NT2/D1 (cell line): Measurements from ENCODE around the gene ETDA.

Source experiments
- DNase-seq: peaks from one replicate; pipeline ENCODE4 v3.0.0-alpha.2; 2011; ENCODE audit warnings: low read depth, low spot score
- H3K27me3 ChIP-seq: 2 replicates; pipeline ENCODE4 v1.6.0; 2011; ENCODE audit warnings: mild to moderate bottlenecking; ENCODE audit not compliant: insufficient read length, insufficient read depth
- H3K36me3 ChIP-seq: 2 replicates; pipeline ENCODE4 v1.6.1; 2011; ENCODE audit warnings: mild to moderate bottlenecking, low read length, mixed read lengths; ENCODE audit not compliant: insufficient read depth, insufficient read length
- H3K4me1 ChIP-seq: 2 replicates; pipeline ENCODE4 v1.5.1; 2011; ENCODE audit not compliant: insufficient read depth, insufficient read length
- H3K4me3 ChIP-seq: 2 replicates; pipeline ENCODE4 v1.5.1; 2011; ENCODE audit warnings: low read depth; ENCODE audit not compliant: insufficient read length
- H3K9ac ChIP-seq: 2 replicates; pipeline ENCODE4 v1.6.0; 2011; ENCODE audit warnings: low read depth; ENCODE audit not compliant: insufficient read length
- H3K9me3 ChIP-seq: 2 replicates; pipeline ENCODE4 v1.5.1; 2011; ENCODE audit warnings: mild to moderate bottlenecking, low read length; ENCODE audit not compliant: insufficient read depth
- SUZ12 ChIP-seq: IDR thresholded peaks from 2 replicates; pipeline ENCODE4 v1.6.1; 2011; ENCODE audit not compliant: insufficient read length, insufficient read depth; ENCODE audit errors: extremely low read depth
- YY1 ChIP-seq: IDR thresholded peaks from 2 replicates; pipeline ENCODE4 v1.6.1; 2011; ENCODE audit not compliant: insufficient read length, insufficient read depth
- ZNF274 ChIP-seq: IDR thresholded peaks from 2 replicates; pipeline ENCODE4 v1.6.1; 2011; ENCODE audit warnings: mild to moderate bottlenecking, low read depth, low read length

ETDA gene

GRCh38 chrX:135264206-135264605 lies 12.3 kb downstream of the ETDA start:
- no peak overlapping the region for H3K4me3 ChIP-seq
- H3K9ac ChIP-seq, result no peak overlapping the region
- no peaks in the 10 kb centered on the region for H3K36me3 ChIP-seq
- no peaks in the 10 kb centered on the region for H3K9me3 ChIP-seq
- no peaks in the 10 kb centered on the region for H3K4me1 ChIP-seq
- no peak for DNase-seq
- no peak for TF ChIP-seq SUZ12
- TF ChIP-seq YY1, result no peak
- TF ChIP-seq ZNF274, result no peak
- no peaks in the 10 kb centered on the region for H3K27me3 ChIP-seq

GRCh38 chrX:135273162-135273561 lies 21.3 kb downstream of the ETDA start:
- Histone ChIP-seq H3K9me3 (no peaks in the 10 kb centered on the region; the same call in 1 of the 2 replicates), H3K36me3 (no peaks in the 10 kb centered on the region), H3K9ac (no peak overlapping the region), H3K4me3 (no peak overlapping the region), H3K4me1 (no peaks in the 10 kb centered on the region), H3K27me3 (no peaks in the 10 kb centered on the region)
- DNase-seq, result no peak
- no peak for TF ChIP-seq SUZ12
- TF ChIP-seq ZNF274, result no peak
- TF ChIP-seq YY1, result no peak

GRCh38 chrX:135275973-135276372 lies 24.1 kb downstream of the ETDA start:
- Histone ChIP-seq H3K4me3 (no peak overlapping the region), H3K4me1 (no peaks in the 10 kb centered on the region), H3K36me3 (no peaks in the 10 kb centered on the region), H3K27me3 (no peaks in the 10 kb centered on the region), H3K9me3 (no peaks in the 10 kb centered on the region; the same call in 1 of the 2 replicates), H3K9ac (no peak overlapping the region)
- DNase-seq, result no peak
- no peak for TF ChIP-seq ZNF274
- TF ChIP-seq SUZ12, result no peak
- no peak for TF ChIP-seq YY1

- Histone ChIP-seq H3K9me3 (peaks cover 28% of the 10 kb centered on the region), H3K4me3 (no peak overlapping the region), H3K4me1 (no peaks in the 10 kb centered on the region), H3K9ac (no peak overlapping the region), H3K36me3 (no peaks in the 10 kb centered on the region), H3K27me3 (no peaks in the 10 kb centered on the region)
- no peak for DNase-seq
- TF ChIP-seq SUZ12, result no peak
- TF ChIP-seq ZNF274, result no peak
- no peak for TF ChIP-seq YY1
Measured at GRCh38 chrX:135287266-135287823, 35.5 kb downstream of the ETDA start.

- H3K9me3 ChIP-seq, result no peaks in the 10 kb centered on the region
- no peak overlapping the region for H3K9ac ChIP-seq
- TF ChIP-seq SUZ12 (no peak), YY1 (no peak), ZNF274 (no peak)
- no peak overlapping the region for H3K4me3 ChIP-seq
- no peaks in the 10 kb centered on the region for H3K36me3 ChIP-seq
- no peaks in the 10 kb centered on the region for H3K27me3 ChIP-seq
- no peaks in the 10 kb centered on the region for H3K4me1 ChIP-seq
- no peak for DNase-seq
Measured at GRCh38 chrX:135295238-135295943, 43.5 kb downstream of the ETDA start.

GRCh38 chrX:135295944-135296305 lies 44.1 kb downstream of the ETDA start:
- Histone ChIP-seq H3K9ac (no peak overlapping the region), H3K27me3 (no peaks in the 10 kb centered on the region), H3K36me3 (no peaks in the 10 kb centered on the region), H3K4me1 (no peaks in the 10 kb centered on the region), H3K4me3 (no peak overlapping the region), H3K9me3 (no peaks in the 10 kb centered on the region)
- no peak for DNase-seq
- TF ChIP-seq SUZ12, result no peak
- no peak for TF ChIP-seq ZNF274
- no peak for TF ChIP-seq YY1

- H3K4me3 ChIP-seq, result no peak overlapping the region
- no peaks in the 10 kb centered on the region for H3K9me3 ChIP-seq
- H3K36me3 ChIP-seq, result no peaks in the 10 kb centered on the region
- no peak for DNase-seq
- no peaks in the 10 kb centered on the region for H3K4me1 ChIP-seq
- TF ChIP-seq ZNF274 (no peak), YY1 (no peak), SUZ12 (no peak)
- no peaks in the 10 kb centered on the region for H3K27me3 ChIP-seq
- H3K9ac ChIP-seq, result no peak overlapping the region
Measured at GRCh38 chrX:135302269-135302873, 50.5 kb downstream of the ETDA start.
